ENCODE measurements around the gene SPHKAP.

DNA sequence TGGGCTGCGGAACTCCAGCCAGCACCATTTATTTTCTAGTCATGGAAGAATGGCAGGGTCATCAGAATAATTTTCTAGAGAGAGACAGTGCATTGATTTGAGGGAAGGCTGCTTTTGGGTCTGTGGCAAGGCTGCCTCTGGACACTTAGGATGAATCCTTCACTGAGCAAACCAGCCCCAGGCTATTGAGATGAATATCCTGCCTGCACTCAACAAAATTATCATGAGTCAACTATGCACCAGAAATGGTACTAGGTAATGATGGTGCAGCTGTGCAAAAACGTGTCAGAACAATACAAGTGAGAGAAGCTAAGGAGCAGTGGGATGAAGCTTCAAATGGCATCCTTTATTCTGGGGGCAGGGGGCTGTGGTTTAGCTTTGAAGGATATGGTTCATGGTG is 115.8 kb downstream of the SPHKAP start:
- TF ChIP-seq FOXJ3 (CRISPR knock-in tag; IDR thresholded peaks at IDR 0.05), result no peak
- TF ChIP-seq, protein P1, sequence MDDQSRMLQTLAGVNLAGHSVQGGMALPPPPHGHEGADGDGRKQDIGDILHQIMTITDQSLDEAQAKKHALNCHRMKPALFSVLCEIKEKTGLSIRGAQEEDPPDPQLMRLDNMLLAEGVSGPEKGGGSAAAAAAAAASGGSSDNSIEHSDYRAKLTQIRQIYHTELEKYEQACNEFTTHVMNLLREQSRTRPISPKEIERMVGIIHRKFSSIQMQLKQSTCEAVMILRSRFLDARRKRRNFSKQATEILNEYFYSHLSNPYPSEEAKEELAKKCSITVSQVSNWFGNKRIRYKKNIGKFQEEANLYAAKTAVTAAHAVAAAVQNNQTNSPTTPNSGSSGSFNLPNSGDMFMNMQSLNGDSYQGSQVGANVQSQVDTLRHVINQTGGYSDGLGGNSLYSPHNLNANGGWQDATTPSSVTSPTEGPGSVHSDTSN (IDR thresholded peaks at IDR 0.05), result no peak
